H9 (cell line): ENCODE data around the gene OR12D2. TPM values are rescaled to one million over a fixed set of nuclear protein-coding genes. Genes with fewer than 3 reads are reported as not detected.

Experiments
- DNase-seq: peaks from one replicate; pipeline ENCODE4 v3.0.0-alpha.2; 2017
- H2AFZ ChIP-seq: one replicate; pipeline ENCODE4 v1.6.1; 2013; ENCODE audit warnings: mild to moderate bottlenecking, low read length, control low read depth, moderate library complexity
- H2AK5ac ChIP-seq: 2 replicates; pipeline ENCODE4 v1.6.1; 2013; ENCODE audit warnings: low read length, control low read depth, mixed read lengths; ENCODE audit not compliant: insufficient read length
- H2BK120ac ChIP-seq: one replicate; pipeline ENCODE4 v1.6.1; 2013; ENCODE audit warnings: low read depth, mild to moderate bottlenecking, low read length, control low read depth, inconsistent platforms; ENCODE audit not compliant: poor library complexity, severe bottlenecking
- H2BK12ac ChIP-seq: 2 replicates; pipeline ENCODE4 v1.6.1; 2013; ENCODE audit warnings: low read length, control low read depth, mixed read lengths, low read depth; ENCODE audit not compliant: insufficient read length
- H2BK15ac ChIP-seq: 2 replicates; pipeline ENCODE4 v1.6.1; 2013; ENCODE audit warnings: low read depth, low read length, control low read depth
- H2BK20ac ChIP-seq: one replicate; pipeline ENCODE4 v1.6.1; 2013; ENCODE audit warnings: low read depth, mild to moderate bottlenecking, low read length, control low read depth, inconsistent platforms; ENCODE audit not compliant: poor library complexity, severe bottlenecking
- H2BK5ac ChIP-seq: 2 replicates; pipeline ENCODE4 v1.6.1; 2013; ENCODE audit warnings: low read length, control low read depth, mixed read lengths; ENCODE audit not compliant: insufficient read length
- H3K14ac ChIP-seq: 2 replicates; pipeline ENCODE4 v1.6.1; 2013; ENCODE audit warnings: low read length, control low read depth; ENCODE audit not compliant: insufficient read depth
- H3K18ac ChIP-seq: 2 replicates; pipeline ENCODE4 v1.6.1; 2013; ENCODE audit warnings: low read depth, mild to moderate bottlenecking, mixed read lengths, low read length, control low read depth; ENCODE audit not compliant: insufficient read length
- H3K23ac ChIP-seq: 2 replicates; pipeline ENCODE4 v1.6.1; 2013; ENCODE audit warnings: low read length, control low read depth, mixed read lengths, low read depth; ENCODE audit not compliant: insufficient read length
- H3K23me2 ChIP-seq: 2 replicates; pipeline ENCODE4 v1.6.1; 2013; ENCODE audit warnings: low read depth, mild to moderate bottlenecking, mixed read lengths, low read length, control low read depth; ENCODE audit not compliant: insufficient read length, poor library complexity, severe bottlenecking
- H3K27ac ChIP-seq: 2 replicates; pipeline ENCODE4 v1.5.1; 2013; ENCODE audit warnings: low read length, control low read depth, mixed read lengths, low read depth; ENCODE audit not compliant: insufficient read length
- H3K27me3 ChIP-seq: 2 replicates; pipeline ENCODE4 v1.6.1; 2013; ENCODE audit warnings: low read length, control low read depth, inconsistent platforms; ENCODE audit not compliant: insufficient read depth
- H3K4ac ChIP-seq: 2 replicates; pipeline ENCODE4 v1.6.1; 2013; ENCODE audit warnings: low read depth, mild to moderate bottlenecking, control low read depth, inconsistent platforms, low read length, moderate library complexity
- H3K4me1 ChIP-seq: 2 replicates; pipeline ENCODE4 v1.6.1; 2013; ENCODE audit warnings: low read length, control low read depth, inconsistent platforms; ENCODE audit not compliant: insufficient read depth
- H3K4me2 ChIP-seq: 2 replicates; pipeline ENCODE4 v1.6.1; 2013; ENCODE audit warnings: low read length, control low read depth, mixed read lengths; ENCODE audit not compliant: insufficient read length, insufficient read depth
- H3K56ac ChIP-seq: 2 replicates; pipeline ENCODE4 v1.6.1; 2013; ENCODE audit warnings: low read depth, mild to moderate bottlenecking, mixed read lengths, low read length, control low read depth; ENCODE audit not compliant: insufficient read length
- H3K79me1 ChIP-seq: 2 replicates; pipeline ENCODE4 v1.6.1; 2013; ENCODE audit warnings: low read depth, mild to moderate bottlenecking, moderate library complexity, low read length, control low read depth, inconsistent platforms; ENCODE audit not compliant: insufficient read depth, poor library complexity, severe bottlenecking
- H3K79me2 ChIP-seq: 2 replicates; pipeline ENCODE4 v1.6.1; 2013; ENCODE audit warnings: low read length, control low read depth, inconsistent platforms; ENCODE audit not compliant: insufficient read depth
- H3K9ac ChIP-seq: 2 replicates; pipeline ENCODE4 v1.6.1; 2013; ENCODE audit warnings: low read length, control low read depth, mixed read lengths; ENCODE audit not compliant: insufficient read length; ENCODE audit errors: extremely low read depth
- H3K9me3 ChIP-seq: one replicate; pipeline ENCODE4 v1.6.1; 2013; ENCODE audit warnings: low read depth, low read length, inconsistent platforms; ENCODE audit not compliant: control insufficient read depth
- H3T11ph ChIP-seq: one replicate; pipeline ENCODE4 v1.6.1; 2013; ENCODE audit warnings: mild to moderate bottlenecking, low read length, control low read depth, inconsistent platforms
- H4K20me1 ChIP-seq: one replicate; pipeline ENCODE4 v1.6.1; 2013; ENCODE audit not compliant: control insufficient read depth, insufficient read length, insufficient read depth
- H4K5ac ChIP-seq: 2 replicates; pipeline ENCODE4 v1.6.1; 2013; ENCODE audit warnings: low read depth, mild to moderate bottlenecking, mixed read lengths, low read length, control low read depth; ENCODE audit not compliant: insufficient read length
- H4K8ac ChIP-seq: replicated peaks from 2 replicates; pipeline ENCODE4 v1.6.1; 2013; ENCODE audit warnings: low read length, control low read depth, mixed read lengths, low read depth; ENCODE audit not compliant: insufficient read length
- H4K91ac ChIP-seq: 2 replicates; pipeline ENCODE4 v1.6.1; 2013; ENCODE audit warnings: low read depth, mild to moderate bottlenecking, moderate library complexity, mixed read lengths, low read length, control low read depth; ENCODE audit not compliant: insufficient read length
- H3K27ac Mint-ChIP-seq, 3 experiments: 2 replicates in 2 of 3; 3 replicates in 1 of 3; pipeline ENCODE4 v1.8.0; 2020 to 2021; ENCODE audit warnings: mixed read lengths in 3 of 3, mild to moderate bottlenecking in 1 of 3, moderate library complexity in 1 of 3
- H3K27me3 Mint-ChIP-seq: 2 replicates; pipeline ENCODE4 v1.8.0; 2021; ENCODE audit warnings: low read depth, mild to moderate bottlenecking, moderate library complexity, mixed read lengths
- H3K36me3 Mint-ChIP-seq, 3 experiments: 2 replicates in 2 of 3; 3 replicates in 1 of 3; pipeline ENCODE4 v1.8.0; 2020 to 2021; ENCODE audit warnings: low read depth in 3 of 3, mixed read lengths in 3 of 3; ENCODE audit not compliant: insufficient read depth in 1 of 3
- H3K4me1 Mint-ChIP-seq, 2 experiments: 2 replicates each; pipeline ENCODE4 v1.8.0; 2020; ENCODE audit warnings: mixed read lengths in 2 of 2
- H3K4me3 Mint-ChIP-seq, 2 experiments: 2 replicates in 1 of 2; 3 replicates in 1 of 2; pipeline ENCODE4 v1.8.0; 2020 to 2021; ENCODE audit warnings: mild to moderate bottlenecking in 2 of 2, mixed read lengths in 2 of 2, moderate library complexity in 1 of 2
- H3K9me3 Mint-ChIP-seq, 2 experiments: 2 replicates in 1 of 2; 3 replicates in 1 of 2; pipeline ENCODE4 v1.8.0; 2020; ENCODE audit warnings: mild to moderate bottlenecking in 2 of 2, mixed read lengths in 2 of 2, moderate library complexity in 1 of 2
- total RNA-seq: library from RNA; stranded (reverse); gene quantifications from 2 replicates; pipeline ENCODE4 v1.2.1, GENCODE V29; 2021
- TF ChIP-seq, protein P1 (sequence below): fragments of 200-600 bp; sonication (generic); conservative IDR thresholded peaks from 3 replicates; pipeline ENCODE4 v1.8.0; 2021; ENCODE audit warnings: antibody characterized with exemption, mild to moderate bottlenecking

Gene OR12D2
- total RNA-seq, 1 experiment from 2014 or later: not detected

DNA sequence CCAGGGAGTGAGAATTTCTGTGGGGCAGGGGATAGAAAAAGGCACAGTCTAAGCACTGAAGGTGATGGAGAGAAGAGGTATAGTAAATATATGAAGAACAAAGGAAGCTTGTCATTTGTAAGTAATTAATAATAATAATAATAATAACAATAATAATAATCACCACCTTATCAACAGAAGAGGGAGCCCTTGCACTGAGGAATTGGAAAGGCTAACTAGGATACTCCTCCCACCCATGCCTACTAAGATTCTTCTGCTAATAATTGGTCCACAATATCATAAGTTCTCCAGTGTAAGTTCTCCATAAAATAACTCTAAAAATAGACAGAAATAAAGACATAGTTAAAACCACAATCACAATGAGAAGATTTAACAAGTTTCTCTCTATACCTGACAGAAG is 19.4 kb upstream of the OR12D2 start:
- TF ChIP-seq, protein P1, sequence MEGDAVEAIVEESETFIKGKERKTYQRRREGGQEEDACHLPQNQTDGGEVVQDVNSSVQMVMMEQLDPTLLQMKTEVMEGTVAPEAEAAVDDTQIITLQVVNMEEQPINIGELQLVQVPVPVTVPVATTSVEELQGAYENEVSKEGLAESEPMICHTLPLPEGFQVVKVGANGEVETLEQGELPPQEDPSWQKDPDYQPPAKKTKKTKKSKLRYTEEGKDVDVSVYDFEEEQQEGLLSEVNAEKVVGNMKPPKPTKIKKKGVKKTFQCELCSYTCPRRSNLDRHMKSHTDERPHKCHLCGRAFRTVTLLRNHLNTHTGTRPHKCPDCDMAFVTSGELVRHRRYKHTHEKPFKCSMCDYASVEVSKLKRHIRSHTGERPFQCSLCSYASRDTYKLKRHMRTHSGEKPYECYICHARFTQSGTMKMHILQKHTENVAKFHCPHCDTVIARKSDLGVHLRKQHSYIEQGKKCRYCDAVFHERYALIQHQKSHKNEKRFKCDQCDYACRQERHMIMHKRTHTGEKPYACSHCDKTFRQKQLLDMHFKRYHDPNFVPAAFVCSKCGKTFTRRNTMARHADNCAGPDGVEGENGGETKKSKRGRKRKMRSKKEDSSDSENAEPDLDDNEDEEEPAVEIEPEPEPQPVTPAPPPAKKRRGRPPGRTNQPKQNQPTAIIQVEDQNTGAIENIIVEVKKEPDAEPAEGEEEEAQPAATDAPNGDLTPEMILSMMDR: peak; percentile 53
- Histone ChIP-seq H4K8ac (no peak overlapping the region), H3K18ac (no peak overlapping the region), H2BK120ac (no peak overlapping the region), H3K79me2 (no peaks in the 10 kb centered on the region), H4K91ac (no peak overlapping the region), H3K23me2 (no peaks in the 10 kb centered on the region), H3K14ac (no peak overlapping the region), H3K56ac (no peak overlapping the region), H3K9ac (no peak overlapping the region), H2BK12ac (no peak overlapping the region), H3K4ac (no peak overlapping the region), H2AFZ (no peak overlapping the region), H4K5ac (no peak overlapping the region), H2BK5ac (no peak overlapping the region), H3K27me3 (no peaks in the 10 kb centered on the region), H2AK5ac (no peak overlapping the region), H3T11ph (no peak overlapping the region), H3K9me3 (no peaks in the 10 kb centered on the region), H2BK20ac (no peak overlapping the region), H3K79me1 (no peaks in the 10 kb centered on the region), H3K27ac (no peak overlapping the region), H2BK15ac (no peak overlapping the region), H3K4me1 (no peaks in the 10 kb centered on the region), H4K20me1 (no peaks in the 10 kb centered on the region), H3K4me2 (no peak overlapping the region), H3K23ac (no peak overlapping the region)
- Mint-ChIP-seq H3K27ac (no peak overlapping the region), H3K27me3 (no peaks in the 10 kb centered on the region), H3K9me3 (no peaks in the 10 kb centered on the region), H3K36me3 (no peaks in the 10 kb centered on the region), H3K4me1 (peaks cover 4% of the 10 kb centered on the region in 2 experiments; a peak in 1 of 4 replicates), H3K4me3 (no peak overlapping the region)
- no peak for DNase-seq
